Measurements from ENCODE around the gene RAB3A.
"Not testable (repeated sequence)": the region's sequence is repeated elsewhere in the genome, so short reads cannot be mapped to it uniquely, and the experiment has no call there.

RAB3A gene

DNA sequence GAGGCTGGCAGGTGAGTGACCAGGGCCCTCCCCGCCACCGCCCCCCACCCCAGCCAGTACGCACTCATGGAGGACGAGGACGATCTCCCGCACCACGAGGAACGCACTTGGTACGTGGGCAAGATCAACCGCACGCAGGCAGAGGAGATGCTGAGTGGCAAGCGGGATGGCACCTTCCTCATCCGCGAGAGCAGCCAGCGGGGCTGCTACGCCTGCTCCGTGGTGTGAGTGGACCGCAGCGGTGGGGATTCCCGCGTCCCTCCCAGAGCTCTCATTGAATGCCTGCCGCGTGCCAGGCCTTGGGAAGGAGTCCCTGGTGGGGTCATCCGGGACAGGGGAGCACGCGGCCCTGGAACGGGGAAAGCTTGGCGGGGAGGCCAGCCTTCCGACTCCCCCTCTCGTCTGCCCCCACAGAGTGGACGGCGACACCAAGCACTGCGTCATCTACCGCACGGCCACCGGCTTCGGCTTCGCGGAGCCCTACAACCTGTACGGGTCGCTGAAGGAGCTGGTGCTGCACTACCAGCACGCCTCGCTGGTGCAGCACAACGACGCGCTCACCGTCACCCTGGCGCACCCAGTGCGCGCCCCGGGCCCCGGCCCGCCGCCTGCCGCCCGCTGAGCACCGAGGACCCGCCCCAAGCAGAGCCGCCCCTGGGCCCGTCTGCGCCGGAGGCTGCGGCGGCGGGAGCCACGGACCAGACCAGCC is 35.0 kb downstream of the RAB3A start:
- DNase-seq (ENCODE audit: low read depth): no peak

GRCh38 chr19:18167975-18168645 is 35.7 kb downstream of the RAB3A start:
- no peak for DNase-seq (ENCODE audit: low read depth)

DNA sequence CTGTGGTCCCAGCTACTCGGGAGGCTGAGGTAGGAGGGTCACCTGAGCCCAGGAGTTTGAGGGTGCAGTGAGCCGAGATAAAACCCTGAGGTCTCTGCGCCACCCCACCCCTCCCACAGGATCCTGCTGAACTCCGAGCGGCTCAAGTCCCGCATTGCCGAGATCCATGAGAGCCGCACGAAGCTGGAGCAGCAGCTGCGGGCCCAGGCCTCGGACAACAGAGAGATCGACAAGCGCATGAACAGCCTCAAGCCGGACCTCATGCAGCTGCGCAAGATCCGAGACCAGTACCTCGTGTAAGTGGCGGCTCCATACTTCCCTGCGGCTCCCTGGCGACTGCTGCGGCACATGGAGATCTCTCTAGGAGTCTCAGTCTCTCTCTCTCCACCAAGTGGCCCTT is 36.8 kb downstream of the RAB3A start:
- DNase-seq (ENCODE audit: low read depth): no peak

- no peak for DNase-seq (ENCODE audit: low read depth)
Observed at GRCh38 chr19:18165794-18166544, 37.9 kb downstream of the RAB3A start.

DNA sequence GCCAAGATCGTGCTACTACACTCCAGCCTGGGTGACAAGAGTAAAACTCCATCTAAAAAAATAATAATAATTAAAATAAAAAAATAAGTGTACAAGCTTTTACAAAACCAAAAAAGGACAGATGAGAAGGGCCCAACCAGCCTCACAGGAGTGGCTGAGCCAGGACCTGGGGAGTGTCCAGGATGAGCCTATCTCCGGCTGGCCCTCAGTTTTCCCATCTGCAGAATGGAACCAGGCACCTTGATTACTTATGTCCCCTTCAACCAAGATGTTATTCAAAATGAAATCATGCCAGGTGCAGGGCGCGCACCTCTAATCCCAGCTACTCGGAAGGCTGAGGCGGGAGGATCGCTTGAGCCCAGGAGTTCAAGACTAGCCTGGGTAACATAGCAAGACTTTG is 39.8 kb downstream of the RAB3A start:
- DNase-seq (ENCODE audit: low read depth): no peak

DNA sequence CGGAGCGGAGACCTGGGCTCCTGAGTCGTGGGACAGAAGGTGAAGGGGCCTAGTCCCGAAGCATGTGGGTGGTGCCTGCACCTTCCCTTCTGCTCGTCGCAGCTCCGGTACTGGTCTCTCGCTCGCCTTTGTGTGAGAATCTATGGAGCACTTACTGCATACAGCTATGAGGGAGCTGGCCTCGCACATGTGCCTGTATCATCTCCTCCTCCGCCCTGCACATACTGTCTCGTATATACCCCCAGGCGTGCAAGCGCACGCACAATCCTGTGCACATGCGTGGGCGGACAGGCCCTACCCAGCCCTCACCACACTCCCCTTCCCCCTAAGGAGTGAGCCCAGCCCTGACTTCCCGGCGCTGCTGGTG is 42.2 kb downstream of the RAB3A start:
- no peak for DNase-seq (ENCODE audit: low read depth)

DNA sequence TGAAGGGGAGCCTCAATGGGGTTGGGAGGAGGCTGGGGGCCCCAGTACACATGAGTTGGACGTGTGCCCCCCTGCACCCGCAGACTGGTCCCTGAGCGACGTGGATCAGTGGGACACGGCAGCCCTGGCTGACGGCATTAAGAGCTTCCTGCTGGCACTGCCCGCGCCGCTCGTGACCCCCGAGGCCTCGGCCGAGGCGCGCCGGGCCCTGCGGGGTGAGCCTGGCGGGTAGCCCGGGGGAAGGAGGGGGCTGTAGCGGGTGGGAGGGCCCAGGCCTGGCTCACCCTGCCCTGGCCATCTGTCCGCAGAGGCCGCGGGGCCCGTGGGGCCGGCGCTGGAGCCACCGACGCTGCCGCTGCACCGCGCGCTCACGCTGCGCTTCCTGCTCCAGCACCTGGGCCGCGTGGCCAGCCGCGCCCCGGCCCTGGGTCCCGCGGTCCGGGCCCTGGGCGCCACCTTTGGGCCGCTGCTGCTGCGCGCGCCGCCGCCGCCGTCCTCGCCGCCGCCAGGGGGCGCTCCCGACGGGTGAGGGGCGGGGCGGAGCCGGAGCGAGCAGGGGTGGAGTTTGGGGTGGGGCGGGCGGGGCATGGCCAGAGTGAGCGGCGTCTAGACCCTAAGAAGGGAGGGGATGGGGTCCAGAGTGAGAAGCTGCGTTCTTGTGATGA is 42.7 kb downstream of the RAB3A start:
- DNase-seq (ENCODE audit: low read depth): peak; percentile 70

DNA sequence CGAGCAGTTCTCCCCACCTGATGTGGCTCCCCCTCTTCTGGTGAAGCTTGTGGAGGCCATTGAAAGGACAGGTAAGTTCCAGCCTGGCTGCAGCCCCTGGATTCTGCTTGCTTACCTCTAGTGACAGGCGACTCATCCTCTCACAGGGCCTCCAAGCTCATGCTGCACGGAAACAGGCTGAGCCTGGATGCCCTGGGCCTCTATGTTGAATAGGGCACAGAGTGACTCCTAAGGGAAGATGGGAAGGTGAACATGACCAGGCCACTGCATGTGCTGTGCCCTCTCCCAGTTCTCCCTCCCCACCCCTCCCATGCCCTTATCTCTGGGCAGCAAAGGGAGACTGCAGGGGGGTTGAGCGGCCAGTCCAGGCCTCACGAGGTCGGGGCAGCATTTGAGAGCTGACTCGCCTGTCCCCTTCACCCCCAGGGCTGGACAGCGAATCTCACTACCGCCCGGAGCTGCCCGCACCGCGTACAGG is 43.3 kb downstream of the RAB3A start:
- no peak for DNase-seq (ENCODE audit: low read depth)

GRCh38 chr19:18159810-18160209 is 44.0 kb downstream of the RAB3A start:
- no peak for DNase-seq (ENCODE audit: low read depth)

DNA sequence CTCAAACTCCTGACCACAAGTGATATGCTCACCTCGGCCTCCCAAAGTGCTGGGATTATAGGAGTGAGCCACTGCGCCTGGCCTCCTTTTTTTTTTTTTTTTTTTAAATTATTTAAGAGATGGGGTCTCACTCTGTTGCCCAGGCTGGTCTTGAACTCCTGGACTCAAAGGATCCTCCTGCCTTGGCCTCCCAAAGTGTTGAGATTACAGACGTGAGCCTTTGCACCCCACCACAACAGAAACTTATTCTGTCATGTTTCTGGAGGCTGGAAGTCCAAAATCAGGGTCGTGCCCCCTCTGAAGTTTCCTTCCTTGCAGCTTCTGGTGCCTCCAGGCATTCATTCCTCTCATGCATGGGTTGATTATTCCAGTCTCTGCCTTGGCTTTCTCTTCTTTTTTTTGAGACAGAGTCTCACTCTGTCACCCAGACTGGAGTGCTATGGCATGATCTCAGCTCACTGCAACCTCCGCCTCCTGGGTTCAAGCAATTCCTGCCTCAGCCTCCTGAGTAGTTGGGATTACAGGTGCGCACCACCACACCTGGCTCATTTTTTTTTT is 44.7 kb downstream of the RAB3A start:
- DNase-seq (ENCODE audit: low read depth): not testable (repeated sequence)

DNA sequence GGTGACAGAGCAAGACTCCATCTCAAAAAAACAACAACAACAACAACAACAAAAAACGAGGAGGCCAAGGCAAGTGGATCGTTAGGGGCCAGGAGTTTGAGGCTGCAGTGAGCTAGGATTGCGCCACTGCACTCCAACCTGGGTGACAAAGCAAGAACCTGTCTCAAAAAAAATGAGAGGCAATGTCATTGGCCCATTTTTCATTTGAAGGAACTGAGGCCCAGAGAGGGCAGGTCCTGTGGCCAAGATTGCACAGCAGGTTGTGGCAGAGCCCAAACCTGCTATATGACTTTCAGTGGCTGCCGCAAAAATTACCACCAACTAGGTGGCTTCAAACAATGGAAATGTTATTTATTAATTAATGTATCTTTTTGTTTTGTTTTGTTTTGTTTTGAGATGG is 45.4 kb downstream of the RAB3A start:
- no peak for DNase-seq (ENCODE audit: low read depth)

GRCh38 chr19:18157465-18158063 is 46.3 kb downstream of the RAB3A start:
- DNase-seq (ENCODE audit: low read depth): no peak

DNA sequence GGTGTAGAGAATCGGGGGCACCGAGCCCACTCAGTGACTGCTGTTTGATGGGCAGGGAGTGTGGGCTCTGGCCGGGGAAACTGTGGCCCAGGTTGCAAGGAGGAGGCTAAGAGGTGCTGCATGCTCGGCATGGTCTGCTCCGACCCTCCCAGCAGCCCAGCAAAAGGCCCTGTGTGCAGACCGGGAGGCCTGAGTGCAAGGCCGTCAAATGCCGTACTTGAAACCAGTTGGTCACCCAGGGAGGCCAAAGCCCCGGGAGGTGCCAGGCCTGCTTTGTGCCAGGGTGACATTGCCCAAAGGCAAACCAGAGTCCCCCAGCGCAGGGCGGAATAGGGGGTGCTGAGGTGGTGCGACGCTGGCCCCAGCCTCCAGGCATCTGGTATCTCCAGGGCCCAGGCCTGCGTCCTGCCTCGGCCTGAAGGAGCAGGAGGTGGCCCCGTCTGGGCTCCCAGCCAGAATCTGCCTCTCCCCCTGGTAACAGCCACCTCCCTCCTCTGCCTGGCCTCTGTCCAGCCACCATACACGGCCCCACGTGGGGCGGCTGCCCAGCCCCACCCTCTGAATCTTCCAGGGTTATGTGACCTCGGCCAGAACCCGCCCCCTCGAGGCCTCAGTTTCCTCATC is 46.9 kb downstream of the RAB3A start:
- no peak for DNase-seq (ENCODE audit: low read depth)

- DNase-seq (ENCODE audit: low read depth): no peak
Observed at GRCh38 chr19:18156268-18156667, 47.6 kb downstream of the RAB3A start.

GRCh38 chr19:18155095-18156087 is 48.5 kb downstream of the RAB3A start:
- DNase-seq (ENCODE audit: low read depth): no peak

GRCh38 chr19:18153556-18154134 is 50.2 kb downstream of the RAB3A start:
- peak; percentile 22 for DNase-seq (ENCODE audit: low read depth)

- peak; percentile 100 for DNase-seq (ENCODE audit: low read depth)
Observed at GRCh38 chr19:18152817-18153555, 50.9 kb downstream of the RAB3A start, which contains the start of gene PIK3R2. TSS of gene PIK3R2 (plus strand) at chr19:18153163. CDS start at chr19:18155880, 2,717 bp downstream.

- DNase-seq (ENCODE audit: low read depth): peak; percentile 97
Observed at GRCh38 chr19:18152442-18152816, 51.4 kb downstream of the RAB3A start.
